ENCODE data around the gene BMP8A.
"Not testable (repeated sequence)": the region's sequence is repeated elsewhere in the genome, so short reads cannot be mapped to it uniquely, and the experiment has no call there.

Gene BMP8A, protein sequence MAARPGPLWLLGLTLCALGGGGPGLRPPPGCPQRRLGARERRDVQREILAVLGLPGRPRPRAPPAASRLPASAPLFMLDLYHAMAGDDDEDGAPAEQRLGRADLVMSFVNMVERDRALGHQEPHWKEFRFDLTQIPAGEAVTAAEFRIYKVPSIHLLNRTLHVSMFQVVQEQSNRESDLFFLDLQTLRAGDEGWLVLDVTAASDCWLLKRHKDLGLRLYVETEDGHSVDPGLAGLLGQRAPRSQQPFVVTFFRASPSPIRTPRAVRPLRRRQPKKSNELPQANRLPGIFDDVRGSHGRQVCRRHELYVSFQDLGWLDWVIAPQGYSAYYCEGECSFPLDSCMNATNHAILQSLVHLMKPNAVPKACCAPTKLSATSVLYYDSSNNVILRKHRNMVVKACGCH

DNA sequence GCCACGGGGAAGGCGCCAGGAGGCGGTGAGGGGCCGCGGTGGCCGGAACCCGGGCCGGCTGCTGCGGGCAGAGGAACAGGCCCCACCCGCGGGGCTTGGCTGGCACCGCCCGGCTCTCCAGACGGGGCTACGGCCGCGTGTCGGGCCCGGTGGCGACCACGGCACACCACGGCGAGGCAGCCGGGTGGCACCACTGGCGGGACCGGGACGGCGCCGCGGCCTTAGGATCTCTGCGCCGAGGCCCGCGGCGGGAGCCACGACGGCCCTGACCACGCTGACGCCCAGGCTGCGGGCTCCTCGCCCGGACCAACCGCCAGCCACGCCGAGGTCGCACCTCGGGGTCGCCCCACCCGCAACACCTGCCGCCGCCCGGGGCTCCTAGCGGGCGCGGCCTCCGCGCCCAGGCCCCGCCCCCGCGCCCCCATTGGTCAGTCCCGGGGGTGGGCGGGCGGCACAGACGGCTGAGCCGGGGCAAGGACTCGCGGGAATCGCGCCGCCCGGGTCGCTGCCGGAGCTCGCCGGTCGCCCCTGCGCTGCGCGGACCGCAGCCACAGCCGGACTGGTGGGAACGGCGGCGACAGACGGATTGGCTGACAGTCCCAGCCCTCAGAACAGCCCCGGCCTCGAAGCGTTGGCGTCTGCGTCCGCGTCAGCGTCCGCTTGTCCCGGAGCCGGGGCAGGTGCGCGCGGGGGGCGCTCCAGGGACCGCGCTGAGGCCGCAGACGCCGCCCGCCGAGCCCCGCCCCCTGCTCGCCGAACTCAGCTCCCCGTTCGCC is at the start of gene BMP8A:
BMP8A (plus strand) TSS at position 491 of the 776 bp plus-strand sequence. CDS start 356 bp downstream, outside the sequence.
- Mint-ChIP-seq H3K36me3 (no peaks in the 10 kb centered on the region), H3K27ac (peak within 1 kb of the TSS; percentile 41), H3K4me3 (peak within 1 kb of the TSS; percentile 72), H3K4me1 (peaks cover 4% of the 10 kb centered on the region), H3K27me3 (peaks cover 14% of the 10 kb centered on the region), H3K9me3 (no peaks in the 10 kb centered on the region)

- H3K9me3 Mint-ChIP-seq = no peaks in the 10 kb centered on the region
- no peaks in the 10 kb centered on the region for H3K4me1 Mint-ChIP-seq
- H3K4me3 Mint-ChIP-seq = no peak overlapping the region
- peaks cover 27% of the 10 kb centered on the region for H3K36me3 Mint-ChIP-seq
- H3K27me3 Mint-ChIP-seq = no peaks in the 10 kb centered on the region
- H3K27ac Mint-ChIP-seq = peak overlapping the region; percentile 8
Observed at GRCh38 chr1:39441797-39442196, 49.6 kb upstream of the BMP8A start.

- Mint-ChIP-seq H3K27ac (no peak overlapping the region), H3K4me3 (no peak overlapping the region), H3K36me3 (peaks cover 29% of the 10 kb centered on the region), H3K4me1 (no peaks in the 10 kb centered on the region), H3K9me3 (no peaks in the 10 kb centered on the region), H3K27me3 (no peaks in the 10 kb centered on the region)
Observed at GRCh38 chr1:39445573-39445972, 45.9 kb upstream of the BMP8A start.

GRCh38 chr1:39446986-39447567 is 44.4 kb upstream of the BMP8A start:
- H3K27me3 Mint-ChIP-seq = no peaks in the 10 kb centered on the region
- H3K4me3 Mint-ChIP-seq = no peak overlapping the region
- H3K4me1 Mint-ChIP-seq = no peaks in the 10 kb centered on the region
- peaks cover 29% of the 10 kb centered on the region for H3K36me3 Mint-ChIP-seq
- H3K27ac Mint-ChIP-seq = no peak overlapping the region
- no peaks in the 10 kb centered on the region for H3K9me3 Mint-ChIP-seq

DNA sequence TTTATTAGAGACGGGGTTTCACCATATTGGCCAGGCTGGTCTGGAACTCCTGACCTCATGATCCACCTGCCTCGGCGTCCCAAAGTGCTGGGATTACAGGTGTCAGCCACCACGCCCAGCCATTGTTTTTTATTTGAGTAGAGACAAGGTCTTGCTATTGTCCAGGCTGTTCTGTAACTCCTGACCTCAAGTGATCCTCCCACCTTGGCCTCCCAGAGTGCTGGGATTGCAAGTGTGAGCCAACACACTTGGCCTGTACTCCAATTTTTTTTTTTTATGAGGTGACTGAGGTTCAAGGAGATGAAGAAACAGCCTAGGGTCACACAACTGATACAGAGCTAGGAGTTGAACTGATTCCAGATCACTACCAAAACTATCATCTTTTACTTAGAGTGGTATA is 41.4 kb upstream of the BMP8A start:
- H3K4me1 Mint-ChIP-seq, H3K27me3 Mint-ChIP-seq, H3K4me3 Mint-ChIP-seq, H3K27ac Mint-ChIP-seq, H3K9me3 Mint-ChIP-seq: not testable (repeated sequence)
- peaks cover 21% of the 10 kb centered on the region for H3K36me3 Mint-ChIP-seq

- H3K4me3 Mint-ChIP-seq = no peak overlapping the region
- no peaks in the 10 kb centered on the region for H3K4me1 Mint-ChIP-seq
- H3K27ac Mint-ChIP-seq = no peak overlapping the region
- no peaks in the 10 kb centered on the region for H3K27me3 Mint-ChIP-seq
- H3K9me3 Mint-ChIP-seq = no peaks in the 10 kb centered on the region
- peaks cover 21% of the 10 kb centered on the region for H3K36me3 Mint-ChIP-seq
Observed at GRCh38 chr1:39450956-39451606, 40.4 kb upstream of the BMP8A start.

- Mint-ChIP-seq H3K9me3 (no peaks in the 10 kb centered on the region), H3K36me3 (peaks cover 25% of the 10 kb centered on the region), H3K4me1 (no peaks in the 10 kb centered on the region), H3K4me3 (no peak overlapping the region), H3K27me3 (no peaks in the 10 kb centered on the region), H3K27ac (peak overlapping the region; percentile 30)
Observed at GRCh38 chr1:39452081-39452480, 39.4 kb upstream of the BMP8A start.

DNA sequence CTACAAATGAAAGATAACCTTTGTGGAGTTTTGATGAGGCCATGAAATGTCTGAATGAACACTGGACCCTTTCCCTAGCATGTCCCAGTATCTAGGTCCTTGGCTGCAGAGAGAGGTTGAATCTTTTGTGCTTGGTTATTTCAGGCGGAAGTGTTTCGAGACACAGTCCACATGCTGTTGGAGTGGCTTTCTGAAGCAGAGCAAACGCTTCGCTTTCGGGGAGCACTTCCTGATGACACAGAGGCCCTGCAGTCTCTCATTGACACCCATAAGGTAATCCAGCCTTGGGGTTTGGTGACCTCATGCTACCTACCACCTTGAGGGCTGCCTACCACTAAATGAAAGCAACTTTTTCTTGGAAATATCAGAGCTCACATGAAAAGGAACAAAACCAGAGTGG is 38.9 kb upstream of the BMP8A start:
- H3K27ac Mint-ChIP-seq = no peak overlapping the region
- no peaks in the 10 kb centered on the region for H3K4me1 Mint-ChIP-seq
- peaks cover 21% of the 10 kb centered on the region for H3K36me3 Mint-ChIP-seq
- no peaks in the 10 kb centered on the region for H3K9me3 Mint-ChIP-seq
- no peak overlapping the region for H3K4me3 Mint-ChIP-seq
- H3K27me3 Mint-ChIP-seq = no peaks in the 10 kb centered on the region

DNA sequence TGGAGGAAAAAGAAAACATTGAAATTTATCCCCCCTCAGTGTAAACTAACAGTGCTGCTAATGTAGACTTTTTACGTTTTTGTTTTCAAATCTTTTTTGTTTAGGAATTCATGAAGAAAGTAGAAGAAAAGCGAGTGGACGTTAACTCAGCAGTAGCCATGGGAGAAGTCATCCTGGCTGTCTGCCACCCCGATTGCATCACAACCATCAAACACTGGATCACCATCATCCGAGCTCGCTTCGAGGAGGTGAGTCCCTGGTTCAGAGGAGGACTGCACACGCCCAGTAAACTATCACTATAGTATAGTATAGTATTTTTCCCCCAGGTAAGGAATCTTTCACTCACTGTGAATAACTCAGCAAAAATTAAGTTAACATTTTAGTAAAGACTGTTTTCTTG is 37.8 kb upstream of the BMP8A start:
- Mint-ChIP-seq H3K4me3 (no peak overlapping the region), H3K36me3 (peaks cover 16% of the 10 kb centered on the region), H3K9me3 (no peaks in the 10 kb centered on the region), H3K27ac (no peak overlapping the region), H3K4me1 (no peaks in the 10 kb centered on the region), H3K27me3 (no peaks in the 10 kb centered on the region)

DNA sequence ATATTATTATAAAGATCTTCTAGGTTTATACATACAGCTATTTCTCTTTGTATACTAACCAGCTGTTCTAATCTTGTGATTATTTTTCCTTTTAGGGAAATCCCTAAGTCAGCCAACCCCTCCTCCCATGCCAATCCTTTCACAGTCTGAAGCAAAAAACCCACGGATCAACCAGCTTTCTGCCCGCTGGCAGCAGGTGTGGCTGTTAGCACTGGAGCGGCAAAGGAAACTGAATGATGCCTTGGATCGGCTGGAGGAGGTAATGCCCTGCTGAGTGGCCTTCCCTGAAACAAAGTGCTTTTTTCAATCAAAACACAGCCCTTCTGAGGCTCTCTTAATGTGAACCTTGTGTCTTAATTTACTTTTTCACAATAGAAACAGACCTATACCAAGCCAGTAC is 32.4 kb upstream of the BMP8A start:
- Mint-ChIP-seq H3K4me1 (no peaks in the 10 kb centered on the region), H3K27ac (no peak overlapping the region), H3K36me3 (peaks cover 26% of the 10 kb centered on the region), H3K9me3 (no peaks in the 10 kb centered on the region), H3K27me3 (no peaks in the 10 kb centered on the region), H3K4me3 (no peak overlapping the region)

- H3K9me3 Mint-ChIP-seq = no peaks in the 10 kb centered on the region
- no peak overlapping the region for H3K27ac Mint-ChIP-seq
- H3K4me3 Mint-ChIP-seq = no peak overlapping the region
- H3K4me1 Mint-ChIP-seq = no peaks in the 10 kb centered on the region
- H3K27me3 Mint-ChIP-seq = no peaks in the 10 kb centered on the region
- peaks cover 21% of the 10 kb centered on the region for H3K36me3 Mint-ChIP-seq
Observed at GRCh38 chr1:39462074-39462473, 29.4 kb upstream of the BMP8A start.

DNA sequence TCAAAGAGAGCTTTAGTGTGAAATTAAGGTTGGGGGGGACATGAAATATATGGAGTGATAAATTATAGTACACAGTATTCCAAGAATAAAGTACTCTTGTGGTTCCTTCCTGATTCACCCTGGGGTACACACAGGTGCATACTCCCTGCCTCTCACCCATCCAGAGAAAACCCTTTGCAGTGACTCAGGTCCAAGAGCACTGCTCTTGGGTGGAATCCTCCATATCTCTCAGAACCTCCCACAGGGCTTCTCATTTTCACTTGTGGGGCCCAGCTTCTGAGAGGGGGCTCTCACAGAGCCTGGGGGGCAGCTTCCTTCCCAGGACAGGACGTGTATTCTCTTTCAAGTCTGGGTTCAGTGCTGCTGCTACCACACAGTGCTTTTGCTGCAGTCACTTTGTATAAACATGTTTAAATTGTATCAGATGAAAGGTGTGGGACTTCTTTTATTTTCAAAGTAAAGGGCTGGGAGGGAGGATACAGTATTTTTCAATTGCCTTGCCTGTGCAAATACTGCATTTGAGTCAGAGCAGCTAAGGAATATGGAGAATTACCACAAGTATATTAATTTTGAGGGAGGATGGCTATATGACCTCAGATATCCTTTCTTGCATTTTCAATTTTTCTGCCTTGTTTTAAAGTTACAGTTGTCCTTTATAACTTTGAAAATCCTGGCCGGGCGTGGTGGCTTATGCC is 24.9 kb upstream of the BMP8A start:
- Mint-ChIP-seq H3K4me3 (no peak overlapping the region), H3K36me3 (peaks cover 17% of the 10 kb centered on the region), H3K4me1 (no peaks in the 10 kb centered on the region), H3K27me3 (no peaks in the 10 kb centered on the region), H3K9me3 (no peaks in the 10 kb centered on the region), H3K27ac (peak overlapping the region; percentile 62)

GRCh38 chr1:39467108-39467720 is 24.2 kb upstream of the BMP8A start:
- peaks cover 12% of the 10 kb centered on the region for H3K36me3 Mint-ChIP-seq
- H3K4me1 Mint-ChIP-seq, H3K27ac Mint-ChIP-seq, H3K9me3 Mint-ChIP-seq, H3K27me3 Mint-ChIP-seq, H3K4me3 Mint-ChIP-seq: not testable (repeated sequence)

- H3K4me3 Mint-ChIP-seq = no peak overlapping the region
- H3K27ac Mint-ChIP-seq = no peak overlapping the region
- H3K4me1 Mint-ChIP-seq = no peaks in the 10 kb centered on the region
- no peaks in the 10 kb centered on the region for H3K27me3 Mint-ChIP-seq
- no peaks in the 10 kb centered on the region for H3K9me3 Mint-ChIP-seq
- peaks cover 9% of the 10 kb centered on the region for H3K36me3 Mint-ChIP-seq
Observed at GRCh38 chr1:39469150-39469549, 22.3 kb upstream of the BMP8A start.

- no peaks in the 10 kb centered on the region for H3K27me3 Mint-ChIP-seq
- H3K36me3 Mint-ChIP-seq = peaks cover 8% of the 10 kb centered on the region
- no peak overlapping the region for H3K27ac Mint-ChIP-seq
Observed at GRCh38 chr1:39470040-39470439, 21.4 kb upstream of the BMP8A start.

More at GRCh38 chr1:39470040-39470439, 21.4 kb upstream of the BMP8A start:
- H3K9me3 Mint-ChIP-seq = no peaks in the 10 kb centered on the region
- H3K4me1 Mint-ChIP-seq = no peaks in the 10 kb centered on the region
- H3K4me3 Mint-ChIP-seq = no peak overlapping the region

All from activated naive CD4-positive, alpha-beta T cell treated with anti-CD3 and anti-CD28 coated beads, Interleukin-2, amount 50 U/mL, for 24 hours (primary cell).